KMS-11 (cell line): ENCODE measurements around the gene NSG2.
"Not testable (repeated sequence)": the region's sequence is repeated elsewhere in the genome, so short reads cannot be mapped to it uniquely, and the experiment has no call there.

Experiments used
- H2AFZ ChIP-seq: fragments of 200-600 bp; sonication (generic); 2 replicates; pipeline ENCODE4 v1.6.1; 2016; ENCODE audit warnings: antibody characterized with exemption, mixed run types, low read depth
- H3K27ac ChIP-seq: fragments of 200-600 bp; sonication (generic); 2 replicates; pipeline ENCODE4 v1.6.1; 2016; ENCODE audit warnings: mild to moderate bottlenecking, mixed run types
- H3K27me3 ChIP-seq: fragments of 200-600 bp; sonication (generic); 2 replicates; pipeline ENCODE4 v1.6.1; 2017; ENCODE audit warnings: mild to moderate bottlenecking, low read depth, mixed run types, moderate library complexity; ENCODE audit not compliant: insufficient read depth
- H3K36me3 ChIP-seq: fragments of 200-600 bp; sonication (generic); 2 replicates; pipeline ENCODE4 v1.6.1; 2017; ENCODE audit warnings: mild to moderate bottlenecking, mixed run types; ENCODE audit not compliant: insufficient read depth
- H3K4me1 ChIP-seq: fragments of 200-600 bp; sonication (generic); 2 replicates; pipeline ENCODE4 v1.6.1; 2016; ENCODE audit warnings: mild to moderate bottlenecking, low read depth, mixed run types; ENCODE audit not compliant: poor library complexity, severe bottlenecking
- H3K4me2 ChIP-seq: fragments of 200-600 bp; sonication (generic); 2 replicates; pipeline ENCODE4 v1.7.0; 2016; ENCODE audit warnings: mild to moderate bottlenecking, mixed run types
- H3K4me3 ChIP-seq: fragments of 200-600 bp; sonication (generic); IDR thresholded peaks from 2 replicates; pipeline ENCODE4 v1.6.1; 2017; ENCODE audit warnings: low read depth, low read length, mixed read lengths; ENCODE audit not compliant: insufficient read depth
- H3K79me2 ChIP-seq: fragments of 200-600 bp; sonication (generic); 2 replicates; pipeline ENCODE4 v1.6.1; 2016; ENCODE audit warnings: low read depth, mixed run types; ENCODE audit not compliant: insufficient read depth
- H3K9ac ChIP-seq: fragments of 200-600 bp; sonication (generic); 2 replicates; pipeline ENCODE4 v1.6.1; 2016; ENCODE audit warnings: mild to moderate bottlenecking, mixed run types
- H4K20me1 ChIP-seq: fragments of 200-600 bp; sonication (generic); 2 replicates; pipeline ENCODE4 v1.6.1; 2016; ENCODE audit warnings: mild to moderate bottlenecking, mixed run types; ENCODE audit not compliant: insufficient read depth
- CTCF ChIP-seq: fragments of 200-600 bp; sonication (generic); conservative IDR thresholded peaks from 2 replicates; pipeline ENCODE4 v1.6.1; 2017; ENCODE audit warnings: low read depth, mild to moderate bottlenecking, antibody characterized with exemption, low read length, moderate library complexity, mixed read lengths

Gene NSG2

GRCh38 chr5:174020069-174020927 lies 25.2 kb upstream of the NSG2 start:
- not testable (repeated sequence) for H3K4me3 ChIP-seq, H3K4me2 ChIP-seq, H3K79me2 ChIP-seq, H3K27me3 ChIP-seq, H3K36me3 ChIP-seq, H2AFZ ChIP-seq, H3K9ac ChIP-seq, H4K20me1 ChIP-seq, H3K27ac ChIP-seq, H3K4me1 ChIP-seq
- TF ChIP-seq CTCF: peak; percentile 57

DNA sequence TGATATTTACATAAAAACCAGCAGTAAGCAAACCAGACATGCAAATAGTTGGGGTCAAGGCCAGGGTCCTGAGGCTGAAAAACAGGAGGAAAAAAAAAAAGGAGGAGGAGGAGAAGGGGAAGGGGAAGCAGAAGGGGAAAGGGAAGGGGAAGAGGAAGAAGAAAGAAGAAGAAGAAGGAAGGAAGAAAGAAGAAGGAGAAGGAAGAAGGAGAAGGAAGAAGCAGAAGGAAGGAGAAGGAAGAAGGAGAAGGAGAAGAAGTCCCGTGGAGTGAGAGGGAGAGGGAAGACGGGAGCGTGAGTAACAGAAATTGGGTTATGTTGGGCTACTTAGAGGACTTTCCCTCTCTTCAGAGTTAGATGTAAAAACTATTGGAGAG lies 24.6 kb upstream of the NSG2 start:
- H4K20me1 ChIP-seq: no peaks in the 10 kb centered on the region
- no peak overlapping the region for H3K27ac ChIP-seq
- no peak overlapping the region for H3K9ac ChIP-seq
- no peak overlapping the region for H3K4me3 ChIP-seq
- no peaks in the 10 kb centered on the region for H3K79me2 ChIP-seq
- no peaks in the 10 kb centered on the region for H3K36me3 ChIP-seq
- no peak for TF ChIP-seq CTCF
- H3K4me1 ChIP-seq: no peaks in the 10 kb centered on the region
- H3K4me2 ChIP-seq: no peak overlapping the region
- no peaks in the 10 kb centered on the region for H3K27me3 ChIP-seq
- no peak overlapping the region for H2AFZ ChIP-seq

DNA sequence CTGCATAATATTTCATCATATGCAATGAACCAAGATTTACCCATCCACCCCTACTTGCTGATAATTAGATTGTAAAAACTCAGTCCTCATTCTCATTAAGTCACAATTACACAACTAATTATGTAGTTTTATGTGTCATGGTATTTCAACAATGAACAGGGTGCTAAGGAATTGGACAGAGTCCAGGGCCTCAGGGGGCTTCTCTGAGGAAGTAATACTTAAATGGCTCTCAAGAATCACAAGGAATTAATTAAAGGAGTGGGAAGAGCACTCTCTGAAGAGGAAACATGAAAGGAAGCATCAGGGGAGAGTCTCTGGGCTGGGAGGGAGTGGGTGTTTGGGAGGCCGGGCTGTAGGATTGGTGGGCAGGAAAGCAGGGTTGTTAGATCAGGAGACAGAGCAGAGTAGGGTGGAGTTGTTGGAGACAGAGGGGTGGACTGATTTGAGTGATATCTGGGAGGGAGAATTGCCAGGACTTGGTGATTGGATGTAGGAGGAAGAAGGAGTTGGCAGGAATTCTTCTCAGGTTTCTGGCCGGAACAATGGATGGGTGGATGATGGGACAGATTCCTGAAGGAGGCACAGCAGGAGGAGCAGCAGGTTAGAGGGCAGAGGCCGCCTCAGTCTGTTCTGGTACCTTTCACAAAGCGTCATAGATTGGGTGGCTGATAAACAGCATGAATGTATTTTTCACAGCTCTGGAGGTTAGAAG lies 23.0 kb upstream of the NSG2 start:
- Histone ChIP-seq H3K27me3 (no peaks in the 10 kb centered on the region), H2AFZ (no peak overlapping the region), H3K36me3 (no peaks in the 10 kb centered on the region), H3K4me3 (no peak overlapping the region), H3K79me2 (no peaks in the 10 kb centered on the region), H3K9ac (no peak overlapping the region), H3K27ac (no peak overlapping the region), H3K4me1 (no peaks in the 10 kb centered on the region), H4K20me1 (no peaks in the 10 kb centered on the region), H3K4me2 (no peak overlapping the region)
- no peak for TF ChIP-seq CTCF

GRCh38 chr5:174030286-174030685 lies 15.2 kb upstream of the NSG2 start:
- H3K4me1 ChIP-seq: no peaks in the 10 kb centered on the region

More at GRCh38 chr5:174030286-174030685, 15.2 kb upstream of the NSG2 start:
- Histone ChIP-seq H3K27me3 (no peaks in the 10 kb centered on the region), H2AFZ (no peak overlapping the region), H3K79me2 (no peaks in the 10 kb centered on the region), H3K27ac (no peak overlapping the region), H3K36me3 (no peaks in the 10 kb centered on the region), H4K20me1 (no peaks in the 10 kb centered on the region), H3K4me2 (no peak overlapping the region), H3K9ac (no peak overlapping the region), H3K4me3 (no peak overlapping the region)
- TF ChIP-seq CTCF: no peak
